ENCODE results near the gene THUMPD2.

Gene THUMPD2

GRCh38 chr2:39715095-39715494 lies 64.0 kb downstream of the THUMPD2 start:
- no peak for DNase-seq

DNA sequence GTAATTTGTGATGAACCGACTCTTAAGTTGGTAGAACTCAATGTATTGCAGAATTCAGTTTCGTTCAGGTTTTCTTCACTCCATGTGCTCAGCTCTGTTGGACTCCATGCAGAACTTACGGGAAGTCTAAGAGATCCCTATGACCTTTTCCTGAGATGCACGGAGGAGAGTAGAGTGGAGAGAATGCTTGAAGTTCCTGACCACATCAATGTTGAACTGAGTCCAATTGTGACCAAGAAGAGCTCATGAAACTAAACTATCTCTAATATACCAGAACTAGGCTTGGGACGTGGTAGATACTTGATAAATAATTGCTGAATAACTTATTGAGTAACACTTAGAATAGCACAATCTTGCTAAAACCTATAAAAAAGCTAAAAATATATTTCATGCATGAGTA lies 66.1 kb downstream of the THUMPD2 start:
- DNase-seq: no peak

- DNase-seq: no peak
Measured at GRCh38 chr2:39710807-39711206, 68.3 kb downstream of the THUMPD2 start.

DNA sequence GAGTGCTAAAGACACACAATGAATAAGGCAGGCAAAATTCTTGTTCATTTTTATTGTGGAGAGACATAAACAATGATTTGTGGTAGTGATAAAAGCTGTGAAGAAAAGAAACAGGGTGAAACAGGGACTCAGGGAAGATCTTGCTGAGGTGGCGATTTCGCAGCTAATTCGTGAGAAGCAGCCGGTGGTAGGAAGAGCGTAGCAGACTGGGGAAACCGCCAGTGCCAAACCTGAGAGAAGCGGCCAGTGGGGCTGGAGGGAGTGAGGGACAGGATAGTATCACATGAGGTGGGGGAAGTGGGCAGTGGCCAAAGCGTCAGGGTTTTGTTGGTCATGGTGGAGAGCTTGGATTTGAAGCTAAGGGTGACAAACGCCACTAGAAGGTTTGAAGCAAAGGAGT lies 71.1 kb downstream of the THUMPD2 start:
- DNase-seq: no peak

DNA sequence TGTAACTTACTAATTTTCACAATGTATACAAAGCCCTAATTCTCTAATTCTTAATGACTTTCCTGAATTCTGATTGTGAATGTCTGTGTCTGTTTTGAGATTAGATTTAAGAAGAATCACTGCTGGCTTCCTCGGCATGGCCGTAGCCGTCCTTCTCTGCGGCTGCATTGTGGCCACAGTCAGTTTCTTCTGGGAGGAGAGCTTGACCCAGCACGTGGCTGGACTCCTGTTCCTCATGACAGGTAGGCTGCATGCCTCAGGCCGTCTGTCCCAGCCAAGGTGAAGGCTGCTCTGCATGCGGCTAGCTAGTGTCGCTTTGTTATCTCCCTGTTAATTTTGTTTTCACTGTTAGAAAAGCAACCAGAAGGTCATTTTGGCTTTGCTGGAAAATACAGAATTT lies 72.1 kb downstream of the THUMPD2 start:
- no peak for DNase-seq

GRCh38 chr2:39706312-39706711 lies 72.7 kb downstream of the THUMPD2 start:
- no peak for DNase-seq

GRCh38 chr2:39705638-39706037 lies 73.4 kb downstream of the THUMPD2 start:
- DNase-seq: no peak

DNA sequence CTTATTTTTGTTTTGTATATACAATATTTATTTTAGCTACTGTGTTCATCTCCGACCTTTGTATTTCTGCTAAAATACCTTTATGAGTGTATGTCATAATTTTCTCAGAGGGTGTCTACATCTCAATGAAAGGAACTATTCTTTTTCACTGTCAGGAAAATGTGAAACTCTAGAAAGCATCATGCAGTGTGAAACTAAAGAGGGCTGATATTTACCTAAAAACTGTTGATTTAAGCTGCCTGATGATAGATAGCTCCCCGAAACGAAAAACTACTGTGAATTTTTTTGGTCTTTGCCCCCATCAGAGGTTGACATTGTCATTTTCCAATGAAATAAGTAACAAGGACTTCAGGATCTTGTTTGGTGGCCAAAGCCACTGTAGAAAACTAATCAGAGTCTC lies 74.5 kb downstream of the THUMPD2 start:
- DNase-seq: no peak

DNA sequence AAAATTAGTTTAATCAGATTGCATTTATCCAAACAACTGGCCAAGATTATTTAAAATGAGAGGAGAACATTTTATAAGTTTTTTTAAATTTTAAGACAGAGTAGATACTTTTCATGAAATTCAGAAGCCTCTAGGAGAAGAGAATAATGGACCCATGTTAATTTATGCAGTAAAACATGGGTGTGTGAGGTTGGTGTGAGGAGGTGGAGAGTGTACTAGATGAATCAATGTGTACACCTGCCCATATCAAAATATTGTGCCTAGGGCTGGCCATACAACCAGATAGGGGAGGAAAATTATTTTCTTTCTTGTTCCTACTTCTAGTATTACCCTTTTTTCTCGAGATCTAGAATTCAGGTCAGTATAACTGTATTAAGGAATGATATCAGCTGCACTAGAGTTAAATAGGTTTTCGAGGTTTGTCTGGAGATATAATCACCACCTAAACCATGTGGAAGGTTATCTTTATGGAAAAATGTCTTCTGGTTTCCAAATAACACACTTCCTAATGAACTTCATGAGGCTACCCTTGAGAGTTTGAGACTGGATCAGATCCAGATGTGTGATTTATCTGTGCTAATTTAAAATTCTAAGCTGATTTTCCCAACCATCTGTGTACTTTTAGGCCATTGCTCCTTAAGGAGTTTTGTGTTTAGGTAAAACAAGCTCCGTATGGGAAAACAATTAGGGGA lies 75.7 kb downstream of the THUMPD2 start:
- no peak for DNase-seq

- no peak for DNase-seq
Measured at GRCh38 chr2:39701137-39701536, 77.9 kb downstream of the THUMPD2 start.

DNA sequence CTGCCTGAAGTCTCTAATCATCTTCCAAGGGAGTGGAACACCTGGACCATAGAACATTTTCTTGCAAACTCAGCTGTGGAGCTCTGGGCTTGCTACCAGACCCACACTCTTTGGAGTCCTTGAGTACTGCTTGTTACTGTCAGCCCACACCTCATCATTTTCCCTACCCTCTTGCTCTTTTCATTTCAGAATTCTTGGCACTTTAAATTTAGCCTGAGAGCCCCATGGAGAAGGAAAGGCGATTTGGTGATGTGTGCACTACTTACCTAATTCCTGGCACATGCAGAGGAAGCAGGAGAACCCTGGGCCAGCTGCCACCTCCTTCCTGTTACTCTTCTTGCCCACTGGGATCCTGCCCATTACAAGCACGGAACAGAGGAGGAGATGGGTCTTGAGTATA lies 81.6 kb downstream of the THUMPD2 start:
- DNase-seq: no peak

DNA sequence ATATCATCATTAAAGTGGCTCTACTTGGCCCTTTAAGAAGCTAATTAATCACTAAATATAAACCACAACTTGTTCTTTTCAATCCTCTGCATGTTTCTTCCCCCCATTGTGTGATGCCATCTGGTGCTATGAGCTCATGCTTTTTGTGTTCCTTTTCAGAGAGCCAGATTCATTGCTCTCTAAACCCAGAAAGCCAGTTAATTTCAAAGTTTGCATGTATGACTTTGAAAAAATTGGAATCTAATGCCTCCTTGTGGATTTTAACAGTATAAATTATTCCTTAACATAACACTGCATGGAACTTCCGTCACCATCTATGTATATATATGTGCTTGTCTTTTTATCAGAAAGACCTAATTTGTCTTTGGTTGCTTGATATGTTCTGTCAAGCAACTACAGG lies 82.2 kb downstream of the THUMPD2 start:
- no peak for DNase-seq

DNA sequence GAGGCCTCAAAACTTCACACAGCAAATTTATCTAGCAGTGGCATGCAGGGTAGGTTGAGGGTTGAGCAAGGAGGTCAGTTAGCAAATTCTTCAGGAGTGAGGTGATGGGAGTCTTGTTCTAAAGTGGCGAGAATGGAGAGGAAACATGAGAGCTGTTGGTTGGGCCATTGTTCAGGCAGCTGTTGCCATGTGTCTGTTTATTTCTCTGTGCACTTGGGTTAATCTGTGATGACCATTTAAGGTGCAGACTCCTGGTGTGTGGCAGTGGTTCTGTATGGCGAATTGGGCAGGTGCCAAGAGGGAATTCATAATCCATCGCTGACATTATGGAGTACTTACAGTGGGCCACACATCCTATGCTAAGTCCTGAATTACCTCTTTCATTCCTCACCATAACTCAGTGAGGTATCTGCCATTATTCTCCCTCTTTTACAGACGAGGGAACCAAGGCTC lies 82.9 kb downstream of the THUMPD2 start:
- DNase-seq: no peak

DNA sequence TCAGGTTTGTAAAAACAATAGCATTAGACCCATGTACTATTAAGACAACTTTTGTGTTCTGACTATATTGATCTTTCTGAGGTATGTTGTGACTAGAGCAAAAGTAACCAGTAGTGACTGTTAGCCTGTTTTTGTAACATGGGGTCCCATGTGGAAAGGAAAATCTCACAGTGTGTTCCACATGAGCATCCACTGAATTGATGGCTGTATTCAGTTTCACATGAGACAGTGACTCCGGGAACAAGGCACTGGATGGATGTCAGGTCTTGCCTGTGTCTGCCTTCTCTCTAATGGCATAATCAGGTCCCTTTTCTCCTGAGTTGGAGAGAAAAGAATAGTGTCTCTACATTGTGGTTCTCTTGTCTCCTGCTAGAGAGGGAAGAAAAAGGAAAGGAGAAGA lies 85.8 kb downstream of the THUMPD2 start:
- no peak for DNase-seq

GRCh38 chr2:39689876-39690275 lies 89.2 kb downstream of the THUMPD2 start:
- no peak for DNase-seq

DNA sequence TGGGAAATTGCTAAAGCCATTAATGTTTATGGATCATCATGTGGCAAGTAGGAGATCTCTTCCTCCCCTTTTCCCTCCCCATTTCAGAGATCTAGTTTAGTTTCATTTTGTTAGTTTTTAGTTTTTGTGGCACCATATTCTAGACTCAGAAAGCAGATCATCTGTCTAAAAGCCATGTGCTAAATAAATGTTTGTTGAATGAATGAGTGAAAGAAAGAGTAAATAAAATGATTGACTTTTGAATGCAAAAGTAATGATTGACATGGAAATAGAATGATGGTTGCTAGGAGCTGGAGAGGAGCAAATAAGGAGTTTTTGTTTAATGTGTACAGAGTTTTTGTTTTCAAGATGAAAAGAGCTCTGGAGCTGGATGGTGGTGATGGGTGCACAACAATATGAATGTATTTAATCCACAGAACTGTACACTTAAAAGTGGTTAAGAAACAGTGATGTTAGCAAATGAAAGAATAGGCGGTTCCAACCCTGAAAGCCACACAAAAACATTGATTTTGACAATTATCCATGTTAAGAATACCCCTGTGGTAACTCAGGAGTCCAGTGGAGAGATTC lies 89.7 kb downstream of the THUMPD2 start:
- DNase-seq: no peak

DNA sequence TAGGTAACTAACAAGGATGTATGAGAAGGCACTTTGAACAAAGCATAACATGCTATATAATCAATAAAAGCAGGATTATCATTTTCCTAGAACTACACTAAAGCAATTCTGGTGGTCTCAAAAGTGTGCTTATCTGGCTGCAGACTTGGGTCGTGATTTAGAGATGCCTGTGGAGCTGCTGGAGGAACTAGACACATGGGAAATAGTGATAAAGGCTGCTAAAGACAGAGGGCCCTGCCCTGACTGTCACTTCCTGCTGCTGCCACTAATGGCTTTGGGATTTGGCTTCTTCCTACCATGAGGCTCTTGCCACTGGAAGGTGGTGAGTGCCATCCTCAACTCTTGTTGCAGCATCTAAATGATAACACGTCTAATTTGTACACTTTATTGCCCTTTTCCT lies 90.9 kb downstream of the THUMPD2 start:
- DNase-seq: no peak

DNA sequence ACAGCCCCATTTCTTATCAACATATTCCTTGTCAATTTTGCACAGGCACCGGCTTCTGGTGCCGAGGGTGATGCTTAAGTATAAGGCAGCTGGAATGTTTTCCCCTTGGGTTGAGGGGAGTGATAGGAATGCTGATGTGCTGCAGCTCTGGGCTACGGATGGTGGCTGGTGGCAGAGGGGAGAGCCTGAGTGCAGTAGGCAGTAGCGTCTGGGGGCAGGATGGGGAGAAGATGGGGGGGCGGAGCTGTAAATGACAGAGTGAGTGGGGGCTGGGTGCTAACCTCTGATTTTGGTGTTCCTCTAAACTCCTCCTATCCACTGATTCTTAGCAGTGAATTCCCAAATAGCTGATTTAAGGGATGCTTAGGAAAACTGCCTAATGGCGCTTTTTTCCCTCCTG lies 92.6 kb downstream of the THUMPD2 start:
- no peak for DNase-seq

Data from activated naive CD4-positive, alpha-beta T cell treated with Interleukin-2 at 50 U/mL for 16 hours (primary cell).